ENCODE data around the gene TRMT13. TPM values are rescaled to one million over a fixed set of nuclear protein-coding genes. Genes with fewer than 3 reads are reported as not detected.
"Not testable (repeated sequence)": the region's sequence is repeated elsewhere in the genome, so short reads cannot be mapped to it uniquely, and the experiment has no call there.

TRMT13 gene
- total RNA-seq, 1 donor from 2014 or later = 7.4 TPM

- DNase-seq (ENCODE audit: low spot score) = no peak
- no peaks in the 10 kb centered on the region for H3K4me1 Mint-ChIP-seq (ENCODE audit: low read depth)
- H3K27me3 Mint-ChIP-seq (ENCODE audit: low read depth) = no peaks in the 10 kb centered on the region
- peaks cover 7% of the 10 kb centered on the region for H3K36me3 Mint-ChIP-seq (ENCODE audit: low read depth)
- H3K9me3 Mint-ChIP-seq (ENCODE audit: low read depth) = peaks cover 3% of the 10 kb centered on the region
- no peak overlapping the region for H3K27ac Mint-ChIP-seq (ENCODE audit: unreplicated experiment)
- no peak for TF ChIP-seq CTCF (IDR thresholded peaks at IDR 0.05)
- H3K4me3 Mint-ChIP-seq (ENCODE audit: unreplicated experiment) = no peak overlapping the region
These were observed 54.9 kb downstream of the TRMT13 start for GRCh38 chr1:100187912-100188311.

- H3K36me3 Mint-ChIP-seq (ENCODE audit: low read depth) = peaks cover 7% of the 10 kb centered on the region
- no peak for TF ChIP-seq CTCF (IDR thresholded peaks at IDR 0.05)
- no peak overlapping the region for H3K27ac Mint-ChIP-seq (ENCODE audit: unreplicated experiment)
- H3K4me3 Mint-ChIP-seq (ENCODE audit: unreplicated experiment) = no peak overlapping the region
- H3K4me1 Mint-ChIP-seq (ENCODE audit: low read depth) = no peaks in the 10 kb centered on the region
- no peaks in the 10 kb centered on the region for H3K27me3 Mint-ChIP-seq (ENCODE audit: low read depth)
- DNase-seq (ENCODE audit: low spot score) = no peak
- peaks cover 3% of the 10 kb centered on the region for H3K9me3 Mint-ChIP-seq (ENCODE audit: low read depth)
These were observed 55.7 kb downstream of the TRMT13 start for GRCh38 chr1:100188617-100189016.

GRCh38 chr1:100198596-100198995 is 65.6 kb downstream of the TRMT13 start:
- Mint-ChIP-seq H3K4me1 (ENCODE audit: low read depth) (peaks cover 7% of the 10 kb centered on the region), H3K27me3 (ENCODE audit: low read depth) (no peaks in the 10 kb centered on the region), H3K4me3 (ENCODE audit: unreplicated experiment) (no peak overlapping the region), H3K36me3 (ENCODE audit: low read depth) (peaks cover 41% of the 10 kb centered on the region), H3K27ac (ENCODE audit: unreplicated experiment) (no peak overlapping the region), H3K9me3 (ENCODE audit: low read depth) (peaks cover 16% of the 10 kb centered on the region)
- no peak for TF ChIP-seq CTCF (IDR thresholded peaks at IDR 0.05)
- DNase-seq (ENCODE audit: low spot score) = no peak

GRCh38 chr1:100200060-100200459 is 67.1 kb downstream of the TRMT13 start:
- not testable (repeated sequence) for H3K4me1 Mint-ChIP-seq (ENCODE audit: low read depth); DNase-seq (ENCODE audit: low spot score); H3K4me3 Mint-ChIP-seq (ENCODE audit: unreplicated experiment); H3K27ac Mint-ChIP-seq (ENCODE audit: unreplicated experiment); H3K27me3 Mint-ChIP-seq (ENCODE audit: low read depth)
- H3K9me3 Mint-ChIP-seq (ENCODE audit: low read depth) = peaks cover 26% of the 10 kb centered on the region
- H3K36me3 Mint-ChIP-seq (ENCODE audit: low read depth) = peaks cover 54% of the 10 kb centered on the region

Other genes with a start within 250 kb of the TRMT13 start
- gene SLC35A3, start 163.2 kb upstream of the TRMT13 start, total RNA-seq = 14.7 to 23.0 TPM (median 18.3 TPM) in 3 replicates
- 2.3 to 3.6 TPM (median 2.4 TPM) in 3 replicates for gene SASS6, start 233 bp upstream of the TRMT13 start, total RNA-seq
- 1.00 to 1.3 TPM in 2 of 3 replicates, not detected in the other for gene LRRC39, start 45.1 kb downstream of the TRMT13 start, total RNA-seq
- 11.0 to 13.5 TPM (median 12.4 TPM) in 3 replicates for gene DBT, start 116.7 kb downstream of the TRMT13 start, total RNA-seq
- 36.7 to 40.7 TPM (median 37.5 TPM) in 3 replicates for gene RTCA, start 133.1 kb downstream of the TRMT13 start, total RNA-seq
- gene CDC14A, start 219.3 kb downstream of the TRMT13 start, total RNA-seq = 1.4 to 2.3 TPM (median 1.5 TPM) in 3 replicates